ENCODE data around the gene CDK11B.
"Not testable (repeated sequence)": the region's sequence is repeated elsewhere in the genome, so short reads cannot be mapped to it uniquely, and the experiment has no call there.

Gene CDK11B

DNA sequence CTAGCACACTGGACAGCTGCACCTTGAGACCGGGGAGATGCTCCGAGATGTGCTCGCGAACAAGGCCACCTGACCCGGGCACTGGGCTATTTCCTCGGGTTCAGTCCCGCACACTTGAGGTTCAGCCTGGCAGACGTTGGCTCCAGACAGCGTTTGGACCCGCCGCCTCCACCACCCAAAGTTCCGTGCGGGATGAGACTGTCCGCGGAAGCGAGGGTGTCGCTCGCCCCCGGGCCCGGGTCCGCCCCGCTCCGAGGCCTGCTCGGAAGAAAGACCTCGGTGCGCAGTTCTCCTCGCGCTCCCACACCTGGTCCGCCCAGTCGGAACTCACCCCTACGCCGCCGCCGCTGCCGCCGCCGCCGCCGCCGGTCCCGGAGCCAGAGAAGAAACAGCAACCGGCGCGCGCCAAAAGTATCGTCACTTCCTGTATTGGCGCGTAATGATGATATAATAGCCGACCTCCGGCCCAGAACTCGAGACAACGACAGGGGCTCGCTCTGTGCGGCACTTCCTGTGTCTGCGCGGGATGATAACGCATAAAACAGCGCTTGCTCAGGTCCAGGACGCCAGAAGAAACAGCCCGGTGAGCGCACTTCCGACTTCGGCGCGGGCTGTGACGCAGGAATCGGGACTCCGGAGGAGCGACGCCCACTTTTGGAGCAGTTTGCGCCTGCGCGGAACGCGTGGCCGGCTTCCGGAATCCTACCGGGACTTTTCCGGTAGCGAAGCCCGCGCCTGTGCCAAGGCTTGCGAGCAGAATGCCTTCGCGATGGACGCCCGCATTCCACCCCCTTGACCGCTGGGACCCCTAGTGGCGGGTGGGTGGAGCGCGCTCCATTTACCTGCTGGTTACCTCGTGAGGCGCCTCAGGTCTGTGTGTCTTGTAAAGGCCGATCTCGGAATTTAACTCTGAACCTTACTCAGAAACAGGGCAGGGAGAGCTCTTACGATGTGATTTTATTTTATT, at the start of gene CDK11B:
TSS of gene CDK11B (minus strand) at position 422 of the 967 bp plus-strand sequence. CDS start 1,519 bp downstream, outside the sequence.
- peak; percentile 99 for DNase-seq (ENCODE audit: low read depth)

DNA sequence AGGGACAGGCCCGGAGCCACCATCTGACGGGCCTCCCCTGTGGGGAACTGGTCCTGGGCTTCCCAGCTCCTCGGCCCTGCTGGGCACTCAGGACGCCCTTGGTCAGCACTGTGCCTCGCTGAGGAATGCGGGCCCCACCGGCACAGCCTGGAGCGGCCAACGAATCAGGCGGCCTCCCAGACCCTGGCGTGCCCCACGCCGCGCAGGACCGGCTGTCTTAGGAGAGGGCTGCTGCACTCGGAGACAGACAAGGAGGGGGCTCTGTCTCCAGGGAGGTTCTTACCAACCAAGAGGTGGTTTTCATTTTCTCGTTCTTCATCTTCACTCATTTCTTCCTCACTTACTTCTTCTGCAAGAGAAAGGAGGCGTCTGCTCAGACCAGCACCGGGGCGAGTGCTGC, 49.1 kb upstream of the CDK11B start:
- not testable (repeated sequence) for DNase-seq (ENCODE audit: low read depth)

DNA sequence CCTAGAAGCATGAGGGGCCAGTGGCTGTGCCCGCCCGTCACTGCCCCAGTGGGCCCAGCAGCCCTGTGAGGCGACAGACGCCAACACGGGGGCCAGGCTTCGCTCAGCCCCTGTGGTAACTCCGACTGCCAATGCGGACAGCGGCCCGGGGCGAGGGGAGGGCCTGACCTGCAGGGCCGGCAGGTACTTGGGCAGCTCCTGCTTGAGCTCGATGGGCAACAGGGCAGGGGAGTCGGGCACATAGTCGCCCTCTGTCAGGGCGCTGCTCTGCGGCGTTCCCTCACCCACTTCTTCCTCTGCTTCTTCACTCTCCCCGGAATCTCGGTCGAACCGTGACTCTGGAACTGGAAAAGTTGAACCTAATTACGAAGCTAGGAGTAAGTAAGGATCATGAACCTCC, 48.4 kb upstream of the CDK11B start:
- DNase-seq (ENCODE audit: low read depth) = not testable (repeated sequence)

DNA sequence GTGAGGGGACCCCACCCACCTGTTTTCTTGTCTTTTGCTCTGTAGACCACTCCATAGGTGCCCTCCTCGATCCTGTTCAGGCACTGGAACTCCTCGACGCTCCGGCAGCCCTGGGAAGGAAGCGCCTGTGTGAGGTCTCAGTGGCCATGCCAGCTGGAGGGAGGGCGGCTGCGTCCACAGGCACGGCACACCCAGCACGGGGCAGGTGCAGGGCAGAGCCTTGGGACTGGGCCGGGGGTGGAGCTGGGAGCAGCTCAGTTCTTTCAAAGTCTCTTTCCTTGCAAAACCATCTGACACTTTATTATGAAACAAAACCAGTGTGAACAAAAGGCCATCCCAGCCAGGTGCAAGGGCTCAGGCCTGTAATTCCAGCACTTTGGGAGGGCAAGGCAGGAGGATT, 46.8 kb upstream of the CDK11B start:
- not testable (repeated sequence) for DNase-seq (ENCODE audit: low read depth)

DNA sequence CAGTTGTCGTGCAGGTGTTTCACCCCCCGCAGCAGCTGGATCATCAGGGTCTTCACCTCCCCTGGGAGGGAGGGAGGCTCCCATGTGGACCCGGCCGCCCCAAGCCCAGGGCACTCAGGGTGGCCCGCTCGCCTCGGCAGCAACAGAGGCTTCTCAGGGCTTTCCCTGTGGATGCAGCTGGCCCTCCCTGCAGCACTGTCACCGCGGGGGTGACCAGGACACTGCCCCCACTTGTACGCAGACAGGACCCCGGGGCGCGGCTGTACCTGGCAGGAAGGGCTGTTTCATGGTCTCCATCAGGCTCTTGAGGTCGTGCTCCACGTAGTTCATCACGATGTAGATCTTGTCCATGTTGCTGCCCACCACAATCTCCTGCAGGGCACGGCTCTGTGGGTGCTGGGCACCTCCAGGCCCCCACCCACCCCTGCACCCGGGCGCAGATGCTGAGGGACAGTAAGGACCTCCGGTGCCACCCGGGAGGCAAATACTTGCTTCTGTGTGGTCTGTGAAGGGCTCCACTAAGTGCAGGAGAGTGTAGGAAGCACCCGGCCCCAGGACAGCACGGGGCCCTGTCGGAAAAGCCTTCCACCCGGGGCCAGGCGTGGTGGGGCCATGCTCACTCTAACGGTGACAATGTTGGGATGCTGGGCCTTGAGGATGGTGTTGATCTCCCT, 45.6 kb upstream of the CDK11B start:
- not testable (repeated sequence) for DNase-seq (ENCODE audit: low read depth)

DNA sequence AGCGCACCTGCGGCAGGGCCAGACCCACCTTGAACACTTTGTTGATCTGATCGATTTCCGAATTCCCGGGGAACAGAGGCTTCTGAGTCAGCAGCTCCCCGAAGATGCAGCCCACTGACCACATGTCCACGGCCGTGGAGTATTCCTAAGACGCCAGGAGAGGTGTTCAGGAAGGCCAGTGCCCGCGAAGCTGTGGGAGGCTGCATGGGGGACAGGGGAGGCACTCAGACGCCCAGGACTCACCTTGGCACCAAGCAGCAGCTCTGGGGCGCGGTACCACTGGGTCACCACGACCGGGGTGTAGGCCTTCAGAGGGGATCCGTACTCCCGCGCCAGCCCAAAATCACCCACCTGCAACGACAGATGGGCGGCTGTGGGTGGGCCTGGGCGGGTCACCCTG, 45.0 kb upstream of the CDK11B start:
- DNase-seq (ENCODE audit: low read depth) = no peak

DNA sequence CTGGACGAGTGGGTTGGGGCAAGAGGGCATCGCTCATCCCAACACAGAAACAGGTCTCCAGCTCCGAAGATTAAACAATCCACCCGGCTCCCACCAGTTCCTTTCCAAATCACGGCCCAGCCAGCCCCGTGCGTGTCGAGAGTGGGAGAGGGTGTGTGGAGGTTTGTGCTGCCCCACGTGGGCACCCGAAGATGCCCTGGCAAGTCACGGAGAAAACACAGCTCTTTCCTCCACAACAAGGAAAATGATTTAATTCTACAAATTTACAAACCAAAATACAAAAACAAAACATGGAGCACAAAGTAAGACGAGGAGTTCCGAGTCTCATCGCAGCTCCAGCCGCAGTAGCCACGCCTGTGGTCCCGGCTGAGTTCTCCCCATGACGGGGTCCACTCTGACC, 43.7 kb upstream of the CDK11B start:
- DNase-seq (ENCODE audit: low read depth) = not testable (repeated sequence)

DNA sequence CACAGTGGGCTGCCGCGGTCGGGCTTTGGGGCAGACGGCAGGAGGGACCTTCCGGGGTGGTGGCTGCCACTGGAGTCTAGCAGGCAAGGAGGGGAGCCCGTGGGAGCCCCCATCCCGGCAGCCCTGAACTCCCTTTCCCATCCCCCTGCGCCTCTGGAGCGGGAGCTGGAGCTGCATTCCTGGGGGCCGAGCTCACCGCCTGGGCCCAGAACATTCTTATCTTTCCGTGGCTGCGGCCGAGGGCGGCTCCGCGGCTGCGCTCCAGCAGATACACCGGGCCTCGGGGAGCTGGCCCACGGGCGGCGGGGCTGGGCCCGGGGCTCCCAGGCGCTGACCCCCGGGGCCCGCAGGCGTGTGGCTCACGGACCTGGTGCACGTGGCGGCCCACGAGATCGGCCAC, 41.8 kb upstream of the CDK11B start:
- not testable (repeated sequence) for DNase-seq (ENCODE audit: low read depth)

DNA sequence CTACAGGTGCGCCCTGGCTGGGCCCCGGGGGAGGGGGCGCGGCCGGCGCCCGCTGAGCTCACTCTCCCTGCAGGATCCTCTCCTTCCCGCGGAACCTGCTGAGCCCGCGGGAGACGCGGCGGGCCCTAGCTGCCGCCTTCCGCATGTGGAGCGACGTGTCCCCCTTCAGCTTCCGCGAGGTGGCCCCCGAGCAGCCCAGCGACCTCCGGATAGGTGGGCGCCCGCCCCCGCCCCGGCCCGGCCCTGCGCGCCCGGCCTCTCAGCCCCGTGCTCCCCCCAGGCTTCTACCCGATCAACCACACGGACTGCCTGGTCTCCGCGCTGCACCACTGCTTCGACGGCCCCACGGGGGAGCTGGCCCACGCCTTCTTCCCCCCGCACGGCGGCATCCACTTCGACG, 41.3 kb upstream of the CDK11B start:
- DNase-seq (ENCODE audit: low read depth) = not testable (repeated sequence)

DNA sequence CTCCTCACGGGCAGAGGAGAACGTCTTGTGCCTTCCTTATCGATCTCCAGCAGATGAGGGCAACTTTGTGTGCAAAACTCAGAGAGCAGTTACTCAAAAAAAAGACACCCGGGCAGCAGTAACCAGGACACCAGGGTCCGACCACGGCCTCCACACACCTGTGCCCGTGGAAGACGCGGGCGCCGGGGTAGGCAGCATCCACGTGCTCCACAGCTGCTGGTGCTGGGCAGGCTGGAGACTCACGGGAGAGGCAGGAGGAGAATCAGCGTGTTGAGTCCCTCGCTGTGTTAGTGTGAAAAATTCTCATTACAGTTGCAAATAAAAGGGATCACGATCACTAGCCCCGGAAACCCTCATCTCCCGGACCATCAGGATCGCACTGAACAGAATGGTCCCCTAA, 40.3 kb upstream of the CDK11B start:
- not testable (repeated sequence) for DNase-seq (ENCODE audit: low read depth)

DNA sequence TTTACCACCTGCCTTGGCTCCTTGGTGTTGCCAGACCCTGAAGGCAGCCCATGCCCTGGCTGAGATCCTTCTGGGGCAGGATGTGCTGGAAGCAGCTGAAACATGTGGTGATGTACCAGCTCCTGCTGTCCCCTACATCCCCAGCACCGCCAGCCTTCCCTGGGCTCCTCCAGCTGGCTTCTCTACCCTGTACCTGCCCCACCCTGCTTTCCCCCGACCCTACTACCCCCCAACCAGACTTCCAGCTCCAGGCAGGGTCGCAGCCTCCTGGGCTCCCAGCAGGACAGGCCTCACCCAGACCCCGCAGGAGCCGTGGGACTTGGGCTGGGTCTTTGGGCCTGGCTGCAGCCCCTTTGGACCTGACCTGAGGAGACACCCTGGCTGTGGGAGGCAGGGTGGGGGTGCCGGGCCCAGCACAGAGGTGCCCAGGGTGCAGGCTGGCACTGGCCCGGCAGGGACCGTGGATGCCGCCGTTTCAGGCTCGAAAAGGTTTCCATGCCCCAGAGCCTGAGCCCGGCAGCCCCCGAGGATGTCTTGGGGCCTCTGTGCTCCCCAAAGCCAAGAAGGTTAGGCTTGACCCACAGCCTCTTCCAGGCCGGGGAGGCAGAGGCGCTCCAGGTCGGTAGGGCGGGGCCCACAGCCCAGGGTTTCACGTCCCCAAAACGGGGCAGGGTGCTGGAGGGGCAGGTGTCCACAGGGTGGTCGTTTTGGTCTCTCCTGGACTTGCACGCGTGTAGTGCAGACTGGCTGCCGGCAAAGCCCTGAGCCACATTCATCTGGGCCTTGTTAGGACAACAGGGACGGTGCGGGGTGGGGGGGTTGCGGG, 38.8 kb upstream of the CDK11B start:
- DNase-seq (ENCODE audit: low read depth) = not testable (repeated sequence)

DNA sequence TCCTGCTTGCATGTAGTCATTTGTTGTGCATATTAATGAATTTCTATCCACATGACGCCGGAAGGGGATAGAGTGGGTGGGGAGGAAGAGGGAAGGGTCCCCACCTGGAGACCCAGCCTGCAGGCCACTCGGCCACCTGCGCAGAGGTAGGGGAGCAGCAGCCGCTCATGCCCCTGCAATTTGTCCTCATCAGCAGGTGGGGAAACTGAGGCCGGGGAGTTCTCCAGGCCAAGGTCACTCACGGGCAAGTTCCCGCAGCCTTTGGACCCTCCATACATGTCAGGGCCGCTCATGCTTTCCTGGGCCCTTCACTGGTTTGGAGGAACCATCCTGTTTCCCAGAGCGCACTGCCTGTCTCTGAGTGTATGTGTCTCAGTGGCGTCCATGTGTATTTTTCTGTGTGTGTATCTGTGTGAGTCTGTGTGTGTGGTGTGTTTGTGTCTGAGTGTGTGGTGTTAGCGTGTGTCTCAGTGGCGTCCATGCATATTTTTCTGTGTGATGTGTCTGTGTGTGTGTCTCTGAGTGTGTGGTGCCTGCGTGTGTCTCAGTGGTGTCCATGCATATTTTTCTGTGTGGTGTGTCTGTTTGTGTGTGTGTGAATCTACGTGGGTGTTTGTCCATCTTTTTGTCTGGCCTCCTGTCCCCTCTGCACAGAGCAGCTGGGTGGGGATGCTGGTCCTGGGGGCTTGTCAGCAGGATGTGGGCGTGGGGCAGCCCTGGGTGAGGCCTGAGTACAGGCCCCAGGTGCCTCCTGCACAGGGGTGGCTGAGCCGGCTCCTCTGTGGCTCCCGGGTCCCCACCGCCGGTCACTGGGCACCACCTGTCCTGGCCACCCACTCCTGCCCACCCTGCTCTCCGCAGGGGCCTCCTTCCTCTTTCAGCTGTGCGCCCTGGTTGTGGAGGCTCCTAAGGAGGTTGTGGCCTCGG, 37.9 kb upstream of the CDK11B start:
- DNase-seq (ENCODE audit: low read depth) = not testable (repeated sequence)

DNA sequence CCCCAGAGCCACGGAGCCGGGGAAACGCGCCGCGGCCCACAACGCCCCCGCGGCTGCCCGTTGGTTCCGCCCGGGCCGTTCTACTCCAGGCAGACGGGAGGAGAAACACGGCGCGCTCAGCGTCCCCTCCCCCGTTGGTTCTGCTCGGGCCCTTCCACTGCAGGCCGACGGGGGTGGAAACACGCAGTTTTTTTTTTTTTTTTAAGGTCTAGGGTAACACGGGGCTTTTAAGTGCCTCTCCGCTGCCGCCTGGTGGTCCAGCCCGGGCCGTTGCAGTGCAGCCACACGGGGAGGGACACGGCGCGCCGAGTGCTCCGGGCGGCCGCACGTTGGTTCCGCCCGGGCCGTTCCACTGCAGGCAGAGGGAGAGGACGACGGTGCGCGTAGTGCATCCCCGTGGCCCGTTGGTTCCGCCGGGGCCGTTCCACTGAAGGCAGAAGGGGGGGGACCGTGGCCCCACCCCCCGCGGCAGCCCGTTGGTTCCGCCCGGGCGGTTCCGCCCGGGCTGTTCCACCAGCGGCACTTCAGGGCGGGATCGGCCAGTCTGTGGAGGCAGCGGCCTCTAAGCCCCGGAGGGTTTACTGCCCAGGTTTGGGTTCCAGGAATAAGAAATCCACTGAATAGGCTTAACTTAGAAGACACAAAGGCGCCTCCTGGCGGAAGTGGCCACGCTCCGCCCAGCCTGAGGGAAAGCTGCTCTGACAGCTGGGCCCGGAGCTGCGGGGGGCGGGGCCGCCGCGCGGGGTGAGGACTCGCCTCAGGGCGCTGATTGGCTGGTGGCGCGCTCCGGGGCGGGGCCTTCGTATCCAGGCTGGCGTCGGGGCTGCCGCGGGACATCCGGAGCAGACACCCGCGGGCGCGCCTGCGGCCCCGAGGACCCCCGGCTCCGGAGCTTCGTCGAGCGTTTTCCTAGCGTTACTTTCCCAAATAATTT, 34.2 kb upstream of the CDK11B start, which contains the start of gene SLC35E2B:
TSS of gene SLC35E2B (minus strand) at position 82 of the 934 bp plus-strand sequence. CDS start 16,096 bp downstream, outside the sequence.
- peak; percentile 90 for DNase-seq (ENCODE audit: low read depth)

DNA sequence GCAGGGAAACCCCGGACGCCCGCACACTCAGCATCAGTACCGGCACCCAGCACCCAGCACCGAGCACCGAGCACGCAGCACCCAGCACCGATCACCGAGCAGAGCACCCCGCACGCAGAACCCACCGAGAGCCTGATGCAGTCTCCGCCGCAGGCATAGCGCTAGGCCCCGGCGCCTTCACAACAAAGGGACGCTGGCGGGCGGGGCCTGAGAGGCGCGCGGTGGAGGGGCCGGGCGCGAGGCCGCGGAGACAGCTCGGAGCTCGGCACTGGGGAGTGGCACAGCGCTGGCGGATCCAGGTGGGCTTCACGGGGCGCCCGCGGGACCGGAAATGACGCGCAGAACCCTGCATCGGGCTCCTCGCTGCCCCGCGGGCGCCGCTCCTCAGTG, 33.5 kb upstream of the CDK11B start:
- peak; percentile 66 for DNase-seq (ENCODE audit: low read depth)

DNA sequence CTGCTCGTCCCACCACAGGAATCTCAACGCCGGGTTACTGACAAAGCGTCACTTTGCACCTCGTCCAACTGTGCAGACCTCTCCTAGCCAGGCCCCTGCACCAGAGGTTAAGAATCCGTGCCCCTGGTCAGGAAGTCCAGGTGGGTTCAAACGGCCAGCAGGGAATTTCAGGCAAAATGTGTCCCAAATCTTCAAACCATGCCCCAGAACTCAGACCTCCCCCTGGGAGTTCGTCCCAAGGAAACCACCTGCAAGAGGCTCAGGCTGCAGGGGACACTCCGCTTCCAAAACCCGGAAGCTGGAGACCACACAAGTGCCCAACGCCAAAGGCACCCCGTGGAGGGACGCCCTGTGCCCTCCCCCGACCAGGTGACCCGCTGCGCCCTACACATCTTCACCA, 32.6 kb upstream of the CDK11B start:
- DNase-seq (ENCODE audit: low read depth) = not testable (repeated sequence)

DNA sequence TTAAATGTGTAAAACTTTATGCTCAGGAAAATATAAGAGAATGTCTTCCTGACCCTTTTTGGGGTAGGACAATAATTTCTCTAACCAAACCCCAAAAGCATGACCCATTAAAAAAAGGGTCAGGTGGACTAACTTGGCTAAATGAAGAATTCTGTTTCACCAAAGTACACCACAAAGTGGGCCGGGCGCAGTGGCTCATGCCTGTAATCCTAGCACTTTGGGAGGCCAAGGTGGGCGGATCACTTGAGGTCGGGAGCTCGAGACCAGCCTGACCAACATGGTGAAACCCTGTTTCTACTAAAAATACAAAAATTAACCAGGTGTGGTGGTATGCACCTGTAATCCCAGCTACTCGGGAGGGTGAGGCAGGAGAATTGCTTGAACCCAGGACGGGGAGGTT, 30.7 kb upstream of the CDK11B start:
- not testable (repeated sequence) for DNase-seq (ENCODE audit: low read depth)

DNA sequence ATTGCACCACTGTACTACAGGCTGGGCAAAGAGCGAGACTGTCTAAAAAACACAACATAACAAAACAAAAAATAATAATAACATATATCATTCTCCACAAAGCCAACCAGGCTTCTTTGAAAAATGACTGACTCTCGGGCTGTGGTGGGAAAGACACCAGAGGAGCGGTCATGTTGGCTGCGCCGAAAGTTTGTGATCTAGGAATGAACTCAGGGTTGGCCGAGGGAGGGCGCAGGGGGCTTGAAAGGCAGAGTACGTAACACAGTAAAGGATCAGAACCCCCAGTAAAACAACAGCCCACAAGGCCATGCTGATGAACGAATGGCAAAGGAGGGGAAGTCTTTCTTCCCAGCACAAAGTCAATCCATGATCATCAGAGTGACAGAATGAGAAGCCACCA, 29.0 kb upstream of the CDK11B start:
- no peak for DNase-seq (ENCODE audit: low read depth)

DNA sequence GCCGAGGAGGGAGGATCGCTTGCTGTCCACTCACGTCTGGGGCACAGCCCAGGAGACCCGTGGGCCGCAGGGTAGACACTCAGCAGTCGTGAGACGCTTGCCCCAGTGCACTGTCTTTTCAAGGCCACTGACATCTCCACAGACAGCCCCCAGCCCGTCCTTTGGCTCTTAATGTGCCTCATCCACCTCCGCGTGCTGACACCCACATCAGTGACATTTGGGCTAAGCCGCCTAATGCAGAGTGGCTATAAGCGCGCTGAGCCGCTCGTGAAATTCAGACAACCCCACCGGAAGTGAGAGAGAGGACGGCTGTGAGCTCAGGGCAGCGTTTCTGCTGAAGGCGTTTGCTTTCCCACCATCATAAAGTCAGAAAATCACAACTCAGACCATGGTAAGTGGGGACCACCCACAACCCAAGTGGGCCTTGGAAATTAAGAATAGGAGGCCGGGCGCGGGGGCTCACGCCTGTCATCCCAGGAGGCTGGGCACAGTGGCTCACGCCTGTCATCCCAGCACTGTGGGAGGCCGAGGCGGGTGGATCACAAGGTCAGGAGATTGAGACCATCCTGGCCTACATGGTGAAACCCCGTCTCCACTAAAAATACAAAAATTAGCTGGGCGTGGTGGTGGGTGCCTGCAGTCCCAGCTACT, 25.4 kb upstream of the CDK11B start:
- no peak for DNase-seq (ENCODE audit: low read depth)
